A549 (cell line): ENCODE data around the gene GSDMA. TPM values are rescaled to one million over a fixed set of nuclear protein-coding genes. Genes with fewer than 3 reads are reported as not detected.

Experiments used
- ATAC-seq, 2 experiments: fragments of 200-7000 bp in 1 of 2; fragments of >200 bp in 1 of 2; cut with Nextera tagmentation in 1 of 2; cut with Tn5 transposase in 1 of 2; 3 replicates each; pipeline versions ENCODE4 v1.8.0 to v1.9.1; 2018 to 2020; ENCODE audit warnings: mild to moderate bottlenecking in 1 of 2, moderate library complexity in 1 of 2
- CTCF ChIA-PET: fragments of 300-600 bp; sonication (Branson Sonifier 250); formaldehyde crosslinking; extraction: SDS; loops from one replicate; lab custom pipeline; 2021; ENCODE audit warnings: antibody characterized with exemption, inconsistent platforms; lab: Yijun Ruan, JAX
- POLR2A ChIA-PET: fragments of 350-600 bp; formaldehyde crosslinking; extraction: SDS; loops from one replicate; lab custom pipeline; 2021; ENCODE audit warnings: antibody characterized with exemption, inconsistent platforms; lab: Yijun Ruan, JAX
- DNase-seq, 2 experiments: peaks; one replicate each; pipeline versions ENCODE4 v3.0.0 to v3.0.0-alpha.2; 2011 to 2016; ENCODE audit warnings: low read depth in 1 of 2, low spot score in 1 of 2
- FAIRE-seq: peaks from 2 replicates; lab custom pipeline; 2011; peaks lifted over from hg19 to GRCh38; lab: Jason Lieb, UNC
- H3K27ac ChIP-seq, 2 experiments: fragments of >200 bp; sonication (Bioruptor Twin); formaldehyde crosslinking; 3 replicates each; pipeline ENCODE4 v1.5.1; 2016 to 2017
- H3K4me1 ChIP-seq: fragments of >200 bp; sonication (Bioruptor Twin); formaldehyde crosslinking; 3 replicates; pipeline ENCODE4 v1.6.1; 2016
- H3K4me2 ChIP-seq: fragments of >200 bp; sonication (Bioruptor Twin); formaldehyde crosslinking; 3 replicates; pipeline ENCODE4 v1.6.1; 2016
- H3K4me3 ChIP-seq: fragments of >200 bp; sonication (Bioruptor Twin); formaldehyde crosslinking; 3 replicates; pipeline ENCODE4 v1.5.1; 2016
- H3K9me3 ChIP-seq: fragments of >200 bp; sonication (Bioruptor Twin); formaldehyde crosslinking; 3 replicates; pipeline ENCODE4 v1.6.1; 2016
- BHLHE40 ChIP-seq: IDR thresholded peaks from 2 replicates; pipeline ENCODE4 v1.6.1; 2012; ENCODE audit warnings: low read depth, low read length, inconsistent platforms
- CHD2 ChIP-seq: fragments of 150-350 bp; IDR thresholded peaks from 2 replicates; pipeline ENCODE4 v1.6.1; 2014; ENCODE audit warnings: low read length; ENCODE audit not compliant: partially characterized antibody
- E2F6 ChIP-seq: IDR thresholded peaks from 2 replicates; pipeline ENCODE4 v1.6.1; 2012; ENCODE audit warnings: low read depth, borderline replicate concordance
- EHMT2 ChIP-seq: fragments of 200-600 bp; sonication (generic); IDR thresholded peaks from 2 replicates; pipeline ENCODE4 v1.6.1; 2016; ENCODE audit warnings: antibody characterized with exemption, low read depth, mild to moderate bottlenecking, moderate library complexity
- EP300 ChIP-seq, 2 experiments: fragments of >200 bp; sonication (Bioruptor Twin); formaldehyde crosslinking; IDR thresholded peaks; 2 replicates in 1 of 2; 3 replicates in 1 of 2; pipeline ENCODE4 v1.6.1; 2016 to 2017
- FOSB ChIP-seq: fragments of 250-450 bp; sonication (Bioruptor Pico); IDR thresholded peaks from 2 replicates; pipeline ENCODE4 v1.5.0; 2020; ENCODE audit warnings: mild to moderate bottlenecking, moderate library complexity
- HDAC2 ChIP-seq: fragments of 200-600 bp; sonication (generic); IDR thresholded peaks from 2 replicates; pipeline ENCODE4 v1.6.1; 2016
- HES2 ChIP-seq: fragments of >200 bp; sonication (Bioruptor Twin); formaldehyde crosslinking; IDR thresholded peaks from 2 replicates; pipeline ENCODE4 v1.6.1; 2016
- HMGXB4 ChIP-seq: fragments of 250-450 bp; sonication (Bioruptor Pico); IDR thresholded peaks from 2 replicates; pipeline ENCODE4 v1.5.0; 2021; ENCODE audit warnings: mild to moderate bottlenecking, moderate library complexity, borderline replicate concordance
- HOXA7 ChIP-seq: fragments of 250-450 bp; sonication (Bioruptor Pico); IDR thresholded peaks from 2 replicates; pipeline ENCODE4 v1.5.0; 2020; ENCODE audit warnings: mild to moderate bottlenecking, moderate library complexity
- HOXB13 ChIP-seq: fragments of 250-450 bp; sonication (Bioruptor Pico); IDR thresholded peaks from 2 replicates; pipeline ENCODE4 v1.5.0; 2020; ENCODE audit warnings: low read depth, mild to moderate bottlenecking, moderate library complexity
- HOXB5 ChIP-seq: fragments of 250-450 bp; sonication (Bioruptor Pico); IDR thresholded peaks from 2 replicates; pipeline ENCODE4 v1.5.0; 2020; ENCODE audit warnings: mild to moderate bottlenecking, moderate library complexity
- JUNB ChIP-seq: fragments of >200 bp; sonication (Bioruptor Twin); formaldehyde crosslinking; IDR thresholded peaks from 2 replicates; pipeline ENCODE4 v1.6.1; 2016
- KDM5A ChIP-seq: fragments of 200-600 bp; sonication (generic); IDR thresholded peaks from 2 replicates; pipeline ENCODE4 v1.6.1; 2016; ENCODE audit warnings: antibody characterized with exemption, mild to moderate bottlenecking
- MAFK ChIP-seq: fragments of 450-650 bp; IDR thresholded peaks from 2 replicates; pipeline ENCODE4 v1.6.1; 2014; ENCODE audit not compliant: partially characterized antibody
- MAZ ChIP-seq: fragments of 150-350 bp; IDR thresholded peaks from 2 replicates; pipeline ENCODE4 v1.6.1; 2014; ENCODE audit warnings: antibody characterized with exemption, low read depth, low read length, borderline replicate concordance
- MYC ChIP-seq: IDR thresholded peaks from 2 replicates; pipeline ENCODE4 v1.6.1; 2012; ENCODE audit warnings: mild to moderate bottlenecking, inconsistent platforms, low read length, improper control_type of control experiment, borderline replicate concordance
- NFE2L2 ChIP-seq: fragments of 150-350 bp; conservative IDR thresholded peaks from 2 replicates; pipeline ENCODE4 v1.6.1; 2014; ENCODE audit warnings: low read length
- NR3C1 ChIP-seq: fragments of >200 bp; sonication (Bioruptor Twin); formaldehyde crosslinking; IDR thresholded peaks from 3 replicates; pipeline ENCODE4 v1.6.1; 2017
- PHF8 ChIP-seq: fragments of 200-600 bp; sonication (generic); IDR thresholded peaks from 2 replicates; pipeline ENCODE4 v1.6.1; 2016; ENCODE audit warnings: low read depth, mild to moderate bottlenecking, antibody characterized with exemption, moderate library complexity, borderline replicate concordance
- POLR2A ChIP-seq: IDR thresholded peaks from 2 replicates; pipeline ENCODE4 v1.6.1; 2012; ENCODE audit warnings: mild to moderate bottlenecking, low read length
- POLR2AphosphoS2 ChIP-seq: conservative IDR thresholded peaks from 2 replicates; pipeline ENCODE4 v1.6.1; 2012; ENCODE audit warnings: low read length, improper control_type of control experiment, inconsistent platforms
- RNF2 ChIP-seq: fragments of 200-600 bp; sonication (generic); IDR thresholded peaks from 2 replicates; pipeline ENCODE4 v1.6.1; 2016; ENCODE audit warnings: low read depth, mild to moderate bottlenecking, antibody characterized with exemption, moderate library complexity, borderline replicate concordance
- SREBF2 ChIP-seq: fragments of 450-650 bp; IDR thresholded peaks from 2 replicates; pipeline ENCODE4 v1.6.1; 2014; ENCODE audit warnings: mild to moderate bottlenecking, moderate library complexity
- TFCP2L1 ChIP-seq: fragments of 250-450 bp; sonication (Bioruptor Pico); IDR thresholded peaks from 2 replicates; pipeline ENCODE4 v1.5.0; 2021; ENCODE audit warnings: mild to moderate bottlenecking
- ZC3H11A ChIP-seq: fragments of 450-650 bp; IDR thresholded peaks from 2 replicates; pipeline ENCODE4 v1.6.1; 2014; ENCODE audit warnings: antibody characterized with exemption, mild to moderate bottlenecking
- WGBS: methylation state at CpG from one replicate; pipeline ENCODE4 v1.1.6; 2017; ENCODE audit errors: missing lambda C conversion rate; 5-methylcytosine and 5-hydroxymethylcytosine counted together
- polyA plus RNA-seq, 4 experiments: library from polyadenylated mRNA; depleted of rRNA in 3 of 4; stranded (reverse); fragments of >200 nt; fragmentation: RNase III in 1 of 4; extraction: RNeasy Plus Mini Kit Qiagen cat#74134 plus additional on column Dnase treatment in 1 of 4; gene quantifications; 2 replicates in 3 of 4; 3 replicates in 1 of 4; pipeline ENCODE4 v1.2.3, GENCODE V29; 2011 to 2017
- TF ChIP-seq, protein P1 (sequence below): fragments of 150-350 bp; IDR thresholded peaks from 2 replicates; pipeline ENCODE4 v1.6.1; 2014; ENCODE audit warnings: low read depth, mild to moderate bottlenecking, low read length
- TF ChIP-seq, protein P2 (sequence below): fragments of 200-600 bp; sonication (generic); IDR thresholded peaks from 2 replicates; pipeline ENCODE4 v1.6.1; 2016; ENCODE audit warnings: antibody characterized with exemption, mild to moderate bottlenecking, moderate library complexity

The GSDMA gene
- polyA plus RNA-seq, 2 of the 4 experiments (the other 2 are of a cell fraction): not detected

DNA sequence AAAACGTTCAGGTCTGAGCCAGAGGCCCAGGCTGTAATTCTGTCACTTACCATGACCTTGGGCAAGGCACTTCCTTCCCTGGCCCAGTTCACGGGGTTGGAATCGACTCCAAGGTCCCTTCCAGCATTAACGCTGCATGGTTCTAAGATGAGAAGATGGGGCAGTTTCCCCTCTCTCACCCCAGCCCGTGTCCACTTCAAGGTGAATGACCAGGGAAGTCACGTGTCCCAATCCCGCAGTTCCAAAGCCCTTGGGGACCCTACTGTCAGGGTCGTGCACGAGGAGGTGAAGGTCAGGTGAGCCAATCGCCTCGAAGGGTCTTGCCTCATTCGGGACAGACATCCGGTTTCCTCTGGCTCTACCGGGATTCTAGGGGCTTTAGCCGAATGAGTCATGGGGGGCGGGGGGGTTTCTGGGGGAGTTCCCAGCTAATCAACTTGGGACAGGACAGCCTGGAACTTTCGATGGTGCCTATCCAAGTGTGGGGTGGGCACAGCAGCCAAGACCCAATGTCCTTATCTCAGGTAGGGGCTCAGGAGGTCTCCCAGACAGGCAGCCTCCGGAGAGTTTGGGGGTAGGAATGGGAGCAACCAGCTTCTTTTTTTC is 51.7 kb downstream of the GSDMA start:
- 62% methylated on average over 18 of the region's 18 CpGs for WGBS
- H3K4me1 ChIP-seq: peaks cover 17% of the 10 kb centered on the region; the same call in 2 of the 3 replicates
- ATAC-seq (peak in 1 of 2 experiments; percentile 4; a peak in 2 of 6 replicates), DNase-seq (no peak), FAIRE-seq (no peak)
- POLR2A ChIA-PET: no interaction called here
- CTCF ChIA-PET: interaction anchor here (0.6 to 24.9 kb wide), 44 partner anchors 9 to 362 kb away, joined by 3 to 625 read pairs (median 8); partner anchors contain the start of genes CASC3, MED24, PSMD3 and RAPGEFL1
- no peak overlapping the region for H3K4me3 ChIP-seq
- H3K9me3 ChIP-seq: no peaks in the 10 kb centered on the region
- no peak for TF ChIP-seq MAFK
- TF ChIP-seq EHMT2: no peak
- TF ChIP-seq POLR2A: no peak
- TF ChIP-seq E2F6: no peak
- TF ChIP-seq POLR2AphosphoS2: no peak
- no peak for TF ChIP-seq CHD2
- no peak for TF ChIP-seq EP300 (IDR thresholded peaks at IDR 0.05)
- no peak for TF ChIP-seq HOXA7
- no peak for TF ChIP-seq MYC
- no peak for TF ChIP-seq SREBF2
- TF ChIP-seq RNF2: no peak
- H3K4me2 ChIP-seq: 0 out of 3 replicates have a peak overlapping the region, but pooled peaks have one; percentile 5
- peak overlapping the region; percentile 3 to 46; a peak in 2 of 6 replicates for H3K27ac ChIP-seq

DNA sequence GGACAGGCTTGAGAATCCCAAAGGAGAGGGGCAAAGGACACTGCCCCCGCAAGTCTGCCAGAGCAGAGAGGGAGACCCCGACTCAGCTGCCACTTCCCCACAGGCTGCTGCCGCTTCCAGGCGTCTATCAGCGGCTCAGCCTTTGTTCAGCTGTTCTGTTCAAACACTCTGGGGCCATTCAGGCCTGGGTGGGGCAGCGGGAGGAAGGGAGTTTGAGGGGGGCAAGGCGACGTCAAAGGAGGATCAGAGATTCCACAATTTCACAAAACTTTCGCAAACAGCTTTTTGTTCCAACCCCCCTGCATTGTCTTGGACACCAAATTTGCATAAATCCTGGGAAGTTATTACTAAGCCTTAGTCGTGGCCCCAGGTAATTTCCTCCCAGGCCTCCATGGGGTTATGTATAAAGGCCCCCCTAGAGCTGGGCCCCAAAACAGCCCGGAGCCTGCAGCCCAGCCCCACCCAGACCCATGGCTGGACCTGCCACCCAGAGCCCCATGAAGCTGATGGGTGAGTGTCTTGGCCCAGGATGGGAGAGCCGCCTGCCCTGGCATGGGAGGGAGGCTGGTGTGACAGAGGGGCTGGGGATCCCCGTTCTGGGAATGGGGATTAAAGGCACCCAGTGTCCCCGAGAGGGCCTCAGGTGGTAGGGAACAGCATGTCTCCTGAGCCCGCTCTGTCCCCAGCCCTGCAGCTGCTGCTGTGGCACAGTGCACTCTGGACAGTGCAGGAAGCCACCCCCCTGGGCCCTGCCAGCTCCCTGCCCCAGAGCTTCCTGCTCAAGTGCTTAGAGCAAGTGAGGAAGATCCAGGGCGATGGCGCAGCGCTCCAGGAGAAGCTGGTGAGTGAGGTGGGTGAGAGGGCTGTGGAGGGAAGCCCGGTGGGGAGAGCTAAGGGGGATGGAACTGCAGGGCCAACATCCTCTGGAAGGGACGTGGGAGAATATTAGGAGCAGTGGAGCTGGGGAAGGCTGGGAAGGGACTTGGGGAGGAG is 52.5 kb downstream of the GSDMA start, which contains the start of gene CSF3:
Gene CSF3 (plus strand): TSS at position 436 of the 993 bp plus-strand sequence. CDS start 35 bp downstream, at position 471.
- 0 out of 6 replicates have a peak, but pooled peaks have one; percentile 1 to 4 for ATAC-seq
- Histone ChIP-seq H3K4me3 (no peak within 1 kb of the TSS), H3K9me3 (no peaks in the 10 kb centered on the region), H3K4me2 (0 out of 3 replicates have a peak within 1 kb of the TSS, but pooled peaks have one; percentile 5), H3K4me1 (peaks cover 17% of the 10 kb centered on the region; the same call in 2 of the 3 replicates)
- TF ChIP-seq HOXB13 (CRISPR knock-in tag): no peak
- TF ChIP-seq KDM5A: no peak
- TF ChIP-seq PHF8: no peak
- TF ChIP-seq BHLHE40: no peak
- no peak for TF ChIP-seq ZC3H11A
- no peak for TF ChIP-seq HOXA7
- TF ChIP-seq, protein P1, sequence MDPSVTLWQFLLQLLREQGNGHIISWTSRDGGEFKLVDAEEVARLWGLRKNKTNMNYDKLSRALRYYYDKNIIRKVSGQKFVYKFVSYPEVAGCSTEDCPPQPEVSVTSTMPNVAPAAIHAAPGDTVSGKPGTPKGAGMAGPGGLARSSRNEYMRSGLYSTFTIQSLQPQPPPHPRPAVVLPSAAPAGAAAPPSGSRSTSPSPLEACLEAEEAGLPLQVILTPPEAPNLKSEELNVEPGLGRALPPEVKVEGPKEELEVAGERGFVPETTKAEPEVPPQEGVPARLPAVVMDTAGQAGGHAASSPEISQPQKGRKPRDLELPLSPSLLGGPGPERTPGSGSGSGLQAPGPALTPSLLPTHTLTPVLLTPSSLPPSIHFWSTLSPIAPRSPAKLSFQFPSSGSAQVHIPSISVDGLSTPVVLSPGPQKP: no peak
- no peak for TF ChIP-seq NFE2L2
- no peak for TF ChIP-seq CHD2
- TF ChIP-seq HOXB5 (CRISPR knock-in tag): no peak
- TF ChIP-seq JUNB: no peak
- TF ChIP-seq, protein P2, sequence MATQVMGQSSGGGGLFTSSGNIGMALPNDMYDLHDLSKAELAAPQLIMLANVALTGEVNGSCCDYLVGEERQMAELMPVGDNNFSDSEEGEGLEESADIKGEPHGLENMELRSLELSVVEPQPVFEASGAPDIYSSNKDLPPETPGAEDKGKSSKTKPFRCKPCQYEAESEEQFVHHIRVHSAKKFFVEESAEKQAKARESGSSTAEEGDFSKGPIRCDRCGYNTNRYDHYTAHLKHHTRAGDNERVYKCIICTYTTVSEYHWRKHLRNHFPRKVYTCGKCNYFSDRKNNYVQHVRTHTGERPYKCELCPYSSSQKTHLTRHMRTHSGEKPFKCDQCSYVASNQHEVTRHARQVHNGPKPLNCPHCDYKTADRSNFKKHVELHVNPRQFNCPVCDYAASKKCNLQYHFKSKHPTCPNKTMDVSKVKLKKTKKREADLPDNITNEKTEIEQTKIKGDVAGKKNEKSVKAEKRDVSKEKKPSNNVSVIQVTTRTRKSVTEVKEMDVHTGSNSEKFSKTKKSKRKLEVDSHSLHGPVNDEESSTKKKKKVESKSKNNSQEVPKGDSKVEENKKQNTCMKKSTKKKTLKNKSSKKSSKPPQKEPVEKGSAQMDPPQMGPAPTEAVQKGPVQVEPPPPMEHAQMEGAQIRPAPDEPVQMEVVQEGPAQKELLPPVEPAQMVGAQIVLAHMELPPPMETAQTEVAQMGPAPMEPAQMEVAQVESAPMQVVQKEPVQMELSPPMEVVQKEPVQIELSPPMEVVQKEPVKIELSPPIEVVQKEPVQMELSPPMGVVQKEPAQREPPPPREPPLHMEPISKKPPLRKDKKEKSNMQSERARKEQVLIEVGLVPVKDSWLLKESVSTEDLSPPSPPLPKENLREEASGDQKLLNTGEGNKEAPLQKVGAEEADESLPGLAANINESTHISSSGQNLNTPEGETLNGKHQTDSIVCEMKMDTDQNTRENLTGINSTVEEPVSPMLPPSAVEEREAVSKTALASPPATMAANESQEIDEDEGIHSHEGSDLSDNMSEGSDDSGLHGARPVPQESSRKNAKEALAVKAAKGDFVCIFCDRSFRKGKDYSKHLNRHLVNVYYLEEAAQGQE: no peak
- no peak for TF ChIP-seq HDAC2
- no peak for TF ChIP-seq FOSB (CRISPR knock-in tag)
- no peak for TF ChIP-seq TFCP2L1
- TF ChIP-seq HES2: no peak
- no peak for TF ChIP-seq HMGXB4
- no peak for TF ChIP-seq MAZ
- no peak for TF ChIP-seq NR3C1
- TF ChIP-seq, all 56 proteins: peak for 0
- DNase-seq (no peak), FAIRE-seq (no peak)
- ChIA-PET CTCF (interaction anchor here (0.6 to 24.9 kb wide), 43 partner anchors 9 to 361 kb away, joined by 3 to 625 read pairs (median 4); partner anchors contain the start of genes CASC3, MED24 and PSMD3), POLR2A (interaction anchor here (0.7 kb wide), 1 partner anchor 98 kb away, joined by 3 read pairs; no protein-coding TSS in a partner anchor)
- H3K27ac ChIP-seq: peak within 1 kb of the TSS; percentile 42 to 46; a peak in 3 of 6 replicates
- 64% methylated on average over 20 of the region's 20 CpGs for WGBS
